H1 (cell line): Measurements from ENCODE around the gene VAT1L. TPM values are rescaled to one million over a fixed set of nuclear protein-coding genes. Genes with fewer than 3 reads are reported as not detected.

Source experiments
- CTCF ChIA-PET: fragments of 300-600 bp; sonication (Branson Sonifier 250); formaldehyde crosslinking; loops from one replicate; lab custom pipeline; 2021; ENCODE audit not compliant: partially characterized antibody; lab: Charles Lee
- POLR2A ChIA-PET: fragments of 300-600 bp; sonication (Branson Sonifier 250); formaldehyde crosslinking; loops from one replicate; lab custom pipeline; 2021; ENCODE audit warnings: inconsistent platforms; ENCODE audit not compliant: partially characterized antibody; lab: Charles Lee
- DNase-seq, 2 experiments: peaks; one replicate each; pipeline versions ENCODE4 v3.0.0 to v3.0.0-alpha.2; 2010 to 2022; ENCODE audit warnings: low spot score in 2 of 2, low read depth in 1 of 2, mixed read lengths in 1 of 2
- FAIRE-seq: peaks from 2 replicates; lab custom pipeline; 2011; peaks lifted over from hg19 to GRCh38; lab: Jason Lieb, UNC
- H2AFZ ChIP-seq: 2 replicates; pipeline ENCODE4 v1.8.1; 2012; ENCODE audit warnings: low read length, inconsistent platforms
- H2AK5ac ChIP-seq: 2 replicates; pipeline ENCODE4 v1.6.1; 2013; ENCODE audit warnings: low read depth, low read length
- H2BK120ac ChIP-seq: replicated peaks from 2 replicates; pipeline ENCODE3; 2013; ENCODE audit warnings: low read depth, low read length, inconsistent platforms
- H2BK12ac ChIP-seq: 2 replicates; pipeline ENCODE4 v1.6.1; 2013; ENCODE audit warnings: low read depth, low read length
- H2BK15ac ChIP-seq: 2 replicates; pipeline ENCODE4 v1.6.1; 2013; ENCODE audit warnings: low read length
- H2BK20ac ChIP-seq: 2 replicates; pipeline ENCODE4 v1.6.1; 2013; ENCODE audit warnings: low read length
- H2BK5ac ChIP-seq: 2 replicates; pipeline ENCODE4 v1.6.1; 2013; ENCODE audit warnings: low read depth, low read length
- H3K14ac ChIP-seq: 2 replicates; pipeline ENCODE4 v1.6.1; 2013; ENCODE audit warnings: inconsistent platforms; ENCODE audit not compliant: insufficient read length
- H3K18ac ChIP-seq: 2 replicates; pipeline ENCODE4 v1.6.1; 2013; ENCODE audit warnings: low read length; ENCODE audit errors: extremely low read depth
- H3K23ac ChIP-seq: 2 replicates; pipeline ENCODE4 v1.6.1; 2013; ENCODE audit warnings: inconsistent platforms; ENCODE audit not compliant: insufficient read length
- H3K23me2 ChIP-seq: 2 replicates; pipeline ENCODE4 v1.6.1; 2013; ENCODE audit warnings: low read depth, low read length
- H3K27ac ChIP-seq: 2 replicates; pipeline ENCODE4 v1.6.1; 2011; ENCODE audit warnings: low read depth, low read length, inconsistent platforms
- H3K27me3 ChIP-seq, 4 experiments: replicated peaks in 1 of 4; 1 replicate in 1 of 4; 2 replicates in 3 of 4; pipeline versions ENCODE4 v1.6.1 to v1.8.1; 2011 to 2013; ENCODE audit warnings: low read length in 3 of 4, mild to moderate bottlenecking in 3 of 4, inconsistent platforms in 2 of 4, mixed read lengths in 2 of 4, moderate library complexity in 1 of 4; ENCODE audit not compliant: control insufficient read depth in 3 of 4, insufficient read depth in 3 of 4; ENCODE audit errors: extremely low read depth in 1 of 4
- H3K36me3 ChIP-seq, 4 experiments: 2 replicates each; pipeline versions ENCODE4 v1.6.1 to v1.8.1; 2011 to 2013; ENCODE audit warnings: mild to moderate bottlenecking in 4 of 4, low read length in 3 of 4, moderate library complexity in 2 of 4, control low read depth in 1 of 4, inconsistent platforms in 1 of 4; ENCODE audit not compliant: insufficient read depth in 4 of 4, control insufficient read depth in 2 of 4
- H3K4ac ChIP-seq: replicated peaks from 2 replicates; pipeline ENCODE3; 2013; ENCODE audit warnings: low read length, low read depth, mixed read lengths, inconsistent platforms; ENCODE audit not compliant: insufficient read length
- H3K4me1 ChIP-seq, 4 experiments: replicated peaks in 1 of 4; 1 replicate in 1 of 4; 2 replicates in 3 of 4; pipeline versions ENCODE4 v1.6.1 to v1.8.1; 2011 to 2013; ENCODE audit warnings: low read length in 3 of 4, inconsistent platforms in 2 of 4, mixed read lengths in 1 of 4; ENCODE audit not compliant: insufficient read depth in 4 of 4, control insufficient read depth in 3 of 4
- H3K4me2 ChIP-seq, 2 experiments: 2 replicates each; pipeline versions ENCODE4 v1.6.1 to v1.8.1; 2011 to 2013; ENCODE audit warnings: low read depth in 2 of 2, low read length in 2 of 2, control low read depth in 1 of 2, inconsistent platforms in 1 of 2, mild to moderate bottlenecking in 1 of 2; ENCODE audit not compliant: insufficient read depth in 1 of 2
- H3K4me3 ChIP-seq, 4 experiments: fragments of 200-600, 300-600 bp in 1 of 4; sonication (generic), shearing (Covaris generic), sonication (Bioruptor Twin) in 1 of 4; 2 replicates each; pipeline versions ENCODE4 v1.5.1 to v1.8.1; 2011 to 2016; ENCODE audit warnings: low read length in 4 of 4, low read depth in 3 of 4, control low read depth in 2 of 4, inconsistent platforms in 2 of 4, mild to moderate bottlenecking in 2 of 4, mixed read lengths in 1 of 4, moderate library complexity in 1 of 4; ENCODE audit not compliant: insufficient read depth in 2 of 4; ENCODE audit errors: extremely low read depth in 1 of 4
- H3K56ac ChIP-seq: replicated peaks from 2 replicates; pipeline ENCODE3; 2013; ENCODE audit warnings: low read depth, mild to moderate bottlenecking, mixed read lengths, low read length, inconsistent platforms; ENCODE audit not compliant: insufficient read length
- H3K79me1 ChIP-seq: 2 replicates; pipeline ENCODE4 v1.6.1; 2013; ENCODE audit warnings: low read depth, low read length, control low read depth
- H3K79me2 ChIP-seq, 2 experiments: 2 replicates each; pipeline versions ENCODE4 v1.6.1 to v1.8.1; 2012 to 2013; ENCODE audit warnings: low read length in 2 of 2, mild to moderate bottlenecking in 2 of 2, inconsistent platforms in 1 of 2; ENCODE audit not compliant: insufficient read depth in 2 of 2, control insufficient read depth in 1 of 2
- H3K9ac ChIP-seq, 4 experiments: replicated peaks in 1 of 4; 1 replicate in 1 of 4; 2 replicates in 3 of 4; pipeline versions ENCODE4 v1.6.1 to v1.8.1; 2011 to 2013; ENCODE audit warnings: low read depth in 3 of 4, low read length in 3 of 4, control low read depth in 2 of 4, mild to moderate bottlenecking in 2 of 4, moderate library complexity in 2 of 4, inconsistent platforms in 1 of 4; ENCODE audit errors: extremely low read depth in 1 of 4
- H3K9me3 ChIP-seq, 2 experiments: 2 replicates each; pipeline versions ENCODE4 v1.6.1 to v1.8.1; 2012 to 2013; ENCODE audit warnings: mild to moderate bottlenecking in 2 of 2, moderate library complexity in 2 of 2, control low read depth in 1 of 2, inconsistent platforms in 1 of 2, low read depth in 1 of 2, low read length in 1 of 2, mixed read lengths in 1 of 2; ENCODE audit not compliant: insufficient read depth in 2 of 2
- H4K20me1 ChIP-seq, 2 experiments: replicated peaks in 1 of 2; 2 replicates each; pipeline versions ENCODE3 to v1.8.1; 2011 to 2013; ENCODE audit warnings: inconsistent platforms in 2 of 2, low read length in 2 of 2, mild to moderate bottlenecking in 1 of 2; ENCODE audit not compliant: insufficient read depth in 2 of 2, control insufficient read depth in 1 of 2
- H4K5ac ChIP-seq: 2 replicates; pipeline ENCODE4 v1.6.1; 2013; ENCODE audit warnings: low read length, low read depth, mixed read lengths, inconsistent platforms; ENCODE audit not compliant: insufficient read length
- H4K8ac ChIP-seq: 2 replicates; pipeline ENCODE4 v1.8.0; 2013; ENCODE audit warnings: mild to moderate bottlenecking, moderate library complexity, low read length, inconsistent platforms; ENCODE audit not compliant: insufficient read depth; ENCODE audit errors: extremely low read depth
- H4K91ac ChIP-seq: replicated peaks from 2 replicates; pipeline ENCODE3; 2013; ENCODE audit warnings: low read length, mixed read lengths, inconsistent platforms; ENCODE audit not compliant: insufficient read length
- ASH2L ChIP-seq: fragments of 200-600, 300-600 bp; sonication (generic); IDR thresholded peaks from one replicate; pipeline ENCODE4 v1.7.1; 2017; ENCODE audit warnings: low read length
- ATF2 ChIP-seq: IDR thresholded peaks from 2 replicates; pipeline ENCODE4 v1.6.1; 2012; ENCODE audit warnings: low read length, inconsistent platforms
- ATF3 ChIP-seq: IDR thresholded peaks from 2 replicates; pipeline ENCODE4 v1.6.1; 2011; ENCODE audit warnings: low read depth, mild to moderate bottlenecking, low read length; ENCODE audit not compliant: insufficient read depth
- CHD1 ChIP-seq: IDR thresholded peaks from 2 replicates; pipeline ENCODE4 v1.6.1; 2012; ENCODE audit warnings: low read depth, low read length, improper control_type of control experiment
- EGR1 ChIP-seq: IDR thresholded peaks from 2 replicates; pipeline ENCODE4 v1.6.1; 2011; ENCODE audit warnings: low read depth, low read length, borderline replicate concordance
- GTF2F1 ChIP-seq: IDR thresholded peaks from 2 replicates; pipeline ENCODE4 v1.6.1; 2012; ENCODE audit warnings: low read depth, low read length, improper control_type of control experiment, borderline replicate concordance
- HDAC6 ChIP-seq: IDR thresholded peaks from one replicate; pipeline ENCODE4 v1.7.1; 2012; ENCODE audit warnings: low read depth, mild to moderate bottlenecking, inconsistent platforms, low read length, moderate library complexity
- POLR2A ChIP-seq, 2 experiments: IDR thresholded peaks; 1 replicate in 1 of 2; 2 replicates in 1 of 2; pipeline ENCODE4 v1.6.1; 2011; ENCODE audit warnings: low read depth in 2 of 2, low read length in 2 of 2, mild to moderate bottlenecking in 2 of 2; ENCODE audit errors: control extremely low read depth in 1 of 2
- SIRT6 ChIP-seq: IDR thresholded peaks from one replicate; pipeline ENCODE4 v1.7.1; 2012; ENCODE audit warnings: low read length, inconsistent platforms
- SP2 ChIP-seq: IDR thresholded peaks from 2 replicates; pipeline ENCODE4 v1.6.1; 2012; ENCODE audit warnings: mild to moderate bottlenecking, low read length, inconsistent platforms
- SUZ12 ChIP-seq: fragments of 200-600 bp; sonication (generic); IDR thresholded peaks from 2 replicates; pipeline ENCODE4 v1.6.1; 2012; ENCODE audit warnings: mild to moderate bottlenecking, inconsistent platforms, low read length, moderate library complexity, mixed read lengths
- TAF1 ChIP-seq: IDR thresholded peaks from 2 replicates; pipeline ENCODE4 v1.6.1; 2011; ENCODE audit warnings: mild to moderate bottlenecking, low read depth, low read length
- TEAD4 ChIP-seq: IDR thresholded peaks from 2 replicates; pipeline ENCODE4 v1.6.1; 2012; ENCODE audit warnings: low read depth, low read length, inconsistent platforms, mixed read lengths
- YY1 ChIP-seq: IDR thresholded peaks from 2 replicates; pipeline ENCODE4 v1.6.1; 2011; ENCODE audit warnings: low read depth, mild to moderate bottlenecking, low read length
- WGBS, 2 experiments: shearing (Covaris generic) in 1 of 2; methylation state at CpG; one replicate each; pipeline versions ENCODE4 v1.1.6 to v1.1.7; 2013 to 2015; ENCODE audit warnings: low lambda C conversion rate in 2 of 2, mixed read lengths in 2 of 2, inconsistent platforms in 1 of 2, low coverage in 1 of 2, missing lambda C conversion rate in 1 of 2; ENCODE audit not compliant: insufficient replicate concordance in 2 of 2, insufficient coverage in 1 of 2, insufficient read length in 1 of 2; ENCODE audit errors: extremely low coverage in 1 of 2, missing lambda C conversion rate in 1 of 2; 5-methylcytosine and 5-hydroxymethylcytosine counted together
- polyA plus RNA-seq, 7 experiments: library from polyadenylated mRNA; depleted of rRNA in 3 of 7; stranded (reverse) in 5 of 7; unstranded in 2 of 7; fragments of >200 nt in 5 of 7; fragments of 200-250 nt in 2 of 7; gene quantifications; 1 replicate in 5 of 7; 2 replicates in 1 of 7; 4 replicates in 1 of 7; pipeline versions ENCODE4 v1.2.1 to v1.2.3, GENCODE V29; 2011 to 2013; ENCODE audit warnings: missing spikeins in 2 of 7, mixed read lengths in 2 of 7
- total RNA-seq: library from RNA; stranded (reverse); fragmentation: NEBNext Ultra II Directional; extraction: Animal tissue kit (Norgen Biotek cat#: 25700); gene quantifications from 2 replicates; pipeline ENCODE4 v1.2.1, GENCODE V29; 2021

Gene VAT1L
- total and polyA plus RNA-seq, 2 of the 8 experiments (the other 6 are each of a cell fraction or from before 2014, with no cell fraction given): 46.3 to 48.2 TPM

- Histone ChIP-seq H4K91ac (no peak overlapping the region), H2BK12ac (no peak overlapping the region), H2BK120ac (no peak overlapping the region), H3K27ac (no peak overlapping the region), H3K23ac (no peak overlapping the region), H2AK5ac (no peak overlapping the region), H2AFZ (no peak overlapping the region), H3K4me1 (peaks cover 0 to 3% (median 2%) of the 10 kb centered on the region in 4 experiments; a peak in 2 of 7 replicates), H3K56ac (no peak overlapping the region), H3K9me3 (no peaks in the 10 kb centered on the region), H3K79me2 (no peaks in the 10 kb centered on the region), H3K27me3 (no peaks in the 10 kb centered on the region; a peak in 1 of 7 replicates), H2BK5ac (no peak overlapping the region), H2BK20ac (no peak overlapping the region), H4K20me1 (no peaks in the 10 kb centered on the region), H3K36me3 (no peaks in the 10 kb centered on the region), H4K8ac (no peak overlapping the region), H3K4me2 (no peak overlapping the region), H3K9ac (no peak overlapping the region), H3K23me2 (no peaks in the 10 kb centered on the region), H3K79me1 (no peaks in the 10 kb centered on the region), H3K14ac (no peak overlapping the region), H3K4me3 (no peak overlapping the region), H3K18ac (no peak overlapping the region), H4K5ac (no peak overlapping the region), H3K4ac (no peak overlapping the region), H2BK15ac (no peak overlapping the region)
- ChIA-PET CTCF (interaction anchor here (1.3 to 4.1 kb wide), 3 partner anchors 12 to 23 kb away, joined by 3 to 17 read pairs (median 7); no protein-coding TSS in a partner anchor), POLR2A (interaction anchor here (0.5 to 1.1 kb wide), 2 partner anchors 9 to 36 kb away, joined by 3 read pairs; no protein-coding TSS in a partner anchor)
- FAIRE-seq (no peak), DNase-seq (no peak)
- 96% methylated on average over 1 of the region's 1 CpG; no CpG with 5 or more reads in 1 of the 2 experiments for WGBS, 2 experiments
- TF ChIP-seq EGR1 (no peak), HDAC6 (no peak), ASH2L (no peak), ATF3 (no peak), SIRT6 (no peak), GTF2F1 (no peak), SUZ12 (no peak), TEAD4 (no peak), SP2 (no peak), POLR2A (IDR thresholded peaks at IDR 0.05; ENCODE audit: control extremely low read depth in 1 of 2, low read depth in 2 of 2, low read length in 2 of 2) (no peak), CHD1 (no peak), TAF1 (no peak), ATF2 (no peak), YY1 (no peak)
Observed at GRCh38 chr16:78025631-78026030, 237.3 kb downstream of the VAT1L start.
